Esophagus squamous epithelium (tissue), 4 donors: ENCODE measurements around the gene CCDC179.

Source experiments
- POLR2A ChIP-seq, 4 donors: fragments of 450-650 bp; IDR thresholded peaks; one replicate each; pipeline ENCODE4 v1.6.1; 2017; ENCODE audit warnings: antibody characterized with exemption in 4 of 4, mild to moderate bottlenecking in 4 of 4, moderate library complexity in 3 of 4
- TF ChIP-seq, protein P1 (sequence below), 6 experiments: fragments of 450-650 bp in 4 of 6; fragments of 200-600 bp in 2 of 6; sonication (generic) in 2 of 6; IDR thresholded peaks; one replicate each; pipeline ENCODE4 v1.5.1; 2016 to 2019; ENCODE audit warnings: antibody characterized with exemption in 6 of 6, mild to moderate bottlenecking in 4 of 6, moderate library complexity in 4 of 6

- TF ChIP-seq, protein P1, sequence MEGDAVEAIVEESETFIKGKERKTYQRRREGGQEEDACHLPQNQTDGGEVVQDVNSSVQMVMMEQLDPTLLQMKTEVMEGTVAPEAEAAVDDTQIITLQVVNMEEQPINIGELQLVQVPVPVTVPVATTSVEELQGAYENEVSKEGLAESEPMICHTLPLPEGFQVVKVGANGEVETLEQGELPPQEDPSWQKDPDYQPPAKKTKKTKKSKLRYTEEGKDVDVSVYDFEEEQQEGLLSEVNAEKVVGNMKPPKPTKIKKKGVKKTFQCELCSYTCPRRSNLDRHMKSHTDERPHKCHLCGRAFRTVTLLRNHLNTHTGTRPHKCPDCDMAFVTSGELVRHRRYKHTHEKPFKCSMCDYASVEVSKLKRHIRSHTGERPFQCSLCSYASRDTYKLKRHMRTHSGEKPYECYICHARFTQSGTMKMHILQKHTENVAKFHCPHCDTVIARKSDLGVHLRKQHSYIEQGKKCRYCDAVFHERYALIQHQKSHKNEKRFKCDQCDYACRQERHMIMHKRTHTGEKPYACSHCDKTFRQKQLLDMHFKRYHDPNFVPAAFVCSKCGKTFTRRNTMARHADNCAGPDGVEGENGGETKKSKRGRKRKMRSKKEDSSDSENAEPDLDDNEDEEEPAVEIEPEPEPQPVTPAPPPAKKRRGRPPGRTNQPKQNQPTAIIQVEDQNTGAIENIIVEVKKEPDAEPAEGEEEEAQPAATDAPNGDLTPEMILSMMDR (IDR thresholded peaks at IDR 0.05) = no peak
- TF ChIP-seq POLR2A (IDR thresholded peaks at IDR 0.05) = no peak
Measured at GRCh38 chr11:22890227-22890626, 30.0 kb upstream of the CCDC179 start.
